Psoas muscle (tissue), 8 donors: ENCODE measurements around the gene JAK3. TPM values are rescaled to one million over a fixed set of nuclear protein-coding genes. Genes with fewer than 3 reads are reported as not detected.
A peak's percentile ranks its signal among the peaks of the same experiment; 100 is the strongest.

ENCODE experiments used
- ATAC-seq, 4 donors: fragments of 200-7000 bp; cut with Tn5 transposase; one replicate each; pipeline ENCODE4 v1.9.1; 2020; ENCODE audit warnings: moderate library complexity in 3 of 4, mild to moderate bottlenecking in 2 of 4
- DNase-seq, 2 donors: peaks; one replicate each; pipeline ENCODE4 v3.0.0-alpha.2; 2020
- H3K27ac ChIP-seq: fragments of 200-600 bp; one replicate; pipeline ENCODE4 v1.8.0; 2022
- H3K27me3 ChIP-seq, 3 donors: fragments of 200-600 bp in 1 of 3; one replicate each; pipeline versions ENCODE4 v1.6.1 to v1.8.0; 2013 to 2022; ENCODE audit warnings: low read length in 2 of 3, mild to moderate bottlenecking in 2 of 3, moderate library complexity in 1 of 3; ENCODE audit not compliant: insufficient read depth in 3 of 3
- H3K36me3 ChIP-seq, 2 donors: fragments of 200-600 bp in 1 of 2; one replicate each; pipeline versions ENCODE4 v1.6.1 to v1.8.0; 2013 to 2022; ENCODE audit warnings: low read depth in 1 of 2, mild to moderate bottlenecking in 1 of 2, moderate library complexity in 1 of 2; ENCODE audit not compliant: insufficient read depth in 1 of 2
- H3K4me1 ChIP-seq: fragments of 200-600 bp; one replicate; pipeline ENCODE4 v1.8.0; 2022
- H3K4me3 ChIP-seq: fragments of 200-600 bp; one replicate; pipeline ENCODE4 v1.8.0; 2022; ENCODE audit warnings: mild to moderate bottlenecking
- H3K9me3 ChIP-seq: fragments of 200-600 bp; one replicate; pipeline ENCODE4 v1.8.0; 2022
- WGBS, 3 donors: extraction: QIAGEN DNeasy Blood & Tissue Kit; methylation state at CpG; one replicate each; pipeline versions ENCODE4 v1.1.6 to v1.1.7; 2013; 5-methylcytosine and 5-hydroxymethylcytosine counted together
- intact Hi-C, 2 donors: fragments of 100-400 bp; cut with DNase I; formaldehyde crosslinking; loops; one replicate each; pipeline versions ENCODE4 v1.11.0 to v1.14.2; 2022
- polyA plus RNA-seq, 3 donors: library from polyadenylated mRNA; stranded (reverse); fragments of 200-250 nt; gene quantifications; one replicate each; pipeline ENCODE4 v1.2.3, GENCODE V29; 2013
- total RNA-seq, 4 donors: library from RNA; stranded (reverse); fragmentation: NEBNext Ultra II Directional in 2 of 4; extraction: Animal tissue kit (Norgen Biotek cat#: 25700) in 2 of 4; gene quantifications; one replicate each; pipeline versions ENCODE4 v1.2.1 to v1.2.4, GENCODE V29; 2021 to 2023
- TF ChIP-seq, protein P1 (sequence below): fragments of 200-600 bp; IDR thresholded peaks from one replicate; pipeline ENCODE4 v1.8.0; 2022; ENCODE audit warnings: antibody characterized with exemption
- donor health status: healthy with polysubstance abuse.
- donor health status: DM: no; HTN: no; CAD: no; lungs with moderate emphysema.
- donor health status: Bipolar disorder and iron deficiency.
- donor health status: healthy.
- donor health status: DM: yes; HTN: yes; CAD: no.
- donor health status: DM: no; HTN: no; CAD: no.
- donor health status: DM: no; HTN: no; CAD: no.
- donor health status: DM: yes; HTN: yes; CAD: no.

JAK3 gene
- total and polyA plus RNA-seq, 7 donors, result 0.17 to 4.0 (median 0.95) TPM

- Histone ChIP-seq H3K9me3 (no peaks in the 10 kb centered on the region), H3K4me3 (no peak overlapping the region), H3K4me1 (no peaks in the 10 kb centered on the region), H3K36me3 (no peaks in the 10 kb centered on the region), H3K27ac (no peak overlapping the region), H3K27me3 (peaks cover 0 to 59% (median 17%) of the 10 kb centered on the region in 3 donors)
- WGBS, 3 donors, result 55 to 60% (median 59%) methylated on average over 6 of the region's 6 CpGs
- intact Hi-C loops, result no loop called here
- no peak for DNase-seq
- TF ChIP-seq, protein P1, sequence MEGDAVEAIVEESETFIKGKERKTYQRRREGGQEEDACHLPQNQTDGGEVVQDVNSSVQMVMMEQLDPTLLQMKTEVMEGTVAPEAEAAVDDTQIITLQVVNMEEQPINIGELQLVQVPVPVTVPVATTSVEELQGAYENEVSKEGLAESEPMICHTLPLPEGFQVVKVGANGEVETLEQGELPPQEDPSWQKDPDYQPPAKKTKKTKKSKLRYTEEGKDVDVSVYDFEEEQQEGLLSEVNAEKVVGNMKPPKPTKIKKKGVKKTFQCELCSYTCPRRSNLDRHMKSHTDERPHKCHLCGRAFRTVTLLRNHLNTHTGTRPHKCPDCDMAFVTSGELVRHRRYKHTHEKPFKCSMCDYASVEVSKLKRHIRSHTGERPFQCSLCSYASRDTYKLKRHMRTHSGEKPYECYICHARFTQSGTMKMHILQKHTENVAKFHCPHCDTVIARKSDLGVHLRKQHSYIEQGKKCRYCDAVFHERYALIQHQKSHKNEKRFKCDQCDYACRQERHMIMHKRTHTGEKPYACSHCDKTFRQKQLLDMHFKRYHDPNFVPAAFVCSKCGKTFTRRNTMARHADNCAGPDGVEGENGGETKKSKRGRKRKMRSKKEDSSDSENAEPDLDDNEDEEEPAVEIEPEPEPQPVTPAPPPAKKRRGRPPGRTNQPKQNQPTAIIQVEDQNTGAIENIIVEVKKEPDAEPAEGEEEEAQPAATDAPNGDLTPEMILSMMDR, result no peak
- no peak for ATAC-seq
Observed at GRCh38 chr19:17796013-17796837, 51.6 kb downstream of the JAK3 start.

DNA sequence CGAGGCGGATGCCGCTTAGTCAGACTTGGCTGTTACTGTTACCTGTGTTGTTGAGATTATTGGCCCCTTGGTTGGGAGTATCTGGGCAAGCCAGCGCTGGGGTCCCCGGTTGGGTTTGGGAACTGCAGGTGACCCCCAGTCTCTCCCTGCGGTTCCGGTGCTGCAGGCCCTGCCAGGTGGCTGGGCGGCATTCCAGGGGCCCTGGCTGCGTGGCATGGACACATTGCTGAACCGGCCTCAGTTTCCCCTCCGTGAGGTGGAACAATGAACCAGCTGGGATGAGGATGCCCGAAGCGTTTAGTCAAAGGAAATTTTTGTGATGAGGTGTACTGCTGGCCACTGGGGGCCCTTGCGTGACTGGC, 52.3 kb downstream of the JAK3 start:
- Histone ChIP-seq H3K4me3 (no peak overlapping the region), H3K9me3 (no peaks in the 10 kb centered on the region), H3K27me3 (peaks cover 0 to 59% (median 17%) of the 10 kb centered on the region in 3 donors), H3K27ac (no peak overlapping the region), H3K36me3 (no peaks in the 10 kb centered on the region), H3K4me1 (no peaks in the 10 kb centered on the region)
- WGBS, 3 donors, result 20 to 25% (median 25%) methylated on average over 14 of the region's 14 CpGs
- intact Hi-C loops, result no loop called here
- TF ChIP-seq, protein P1, result no peak
- no peak for DNase-seq
- ATAC-seq, result no peak

GRCh38 chr19:17794731-17795494, 52.9 kb downstream of the JAK3 start, which contains the start of gene B3GNT3:
TSS of gene B3GNT3 (plus strand) at chr19:17795138. CDS start at chr19:17807808, 12,670 bp downstream.
- no peak within 1 kb of the TSS for H3K27ac ChIP-seq
- intact Hi-C loops, result no loop called here
- no peaks in the 10 kb centered on the region for H3K4me1 ChIP-seq
- no peaks in the 10 kb centered on the region for H3K9me3 ChIP-seq
- H3K27me3 ChIP-seq, result peaks cover 0 to 59% (median 14%) of the 10 kb centered on the region in 3 donors
- TF ChIP-seq, protein P1, result no peak
- WGBS, 3 donors, result 3 to 7% (median 4%) methylated on average over 44 to 50 of the region's 50 CpGs
- no peaks in the 10 kb centered on the region for H3K36me3 ChIP-seq
- ATAC-seq (no peak), DNase-seq (peak in 1 of 2 donors; percentile 24)
- no peak within 1 kb of the TSS for H3K4me3 ChIP-seq

DNA sequence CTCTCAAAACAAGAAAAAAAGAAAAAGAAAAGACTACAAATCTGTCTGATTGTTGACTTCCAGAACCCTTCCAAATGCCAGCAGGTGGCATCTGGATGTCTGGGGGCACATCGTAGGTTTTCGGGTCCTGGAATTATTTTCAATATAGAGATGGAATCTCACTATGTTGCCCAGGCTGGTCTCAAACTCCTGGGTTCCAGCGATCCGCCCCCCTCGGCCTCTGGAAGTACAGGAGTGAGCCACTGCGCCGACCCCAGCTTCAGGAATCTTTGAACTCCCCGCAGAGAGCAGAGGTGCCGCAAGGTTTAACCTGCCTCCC, 53.4 kb downstream of the JAK3 start:
- no peak overlapping the region for H3K4me3 ChIP-seq
- H3K4me1 ChIP-seq, result no peaks in the 10 kb centered on the region
- no peak for ATAC-seq
- intact Hi-C loops, result no loop called here
- H3K36me3 ChIP-seq, result no peaks in the 10 kb centered on the region
- TF ChIP-seq, protein P1, result no peak
- no peak overlapping the region for H3K27ac ChIP-seq
- WGBS, 3 donors, result 35 to 53% (median 48%) methylated on average over 9 of the region's 9 CpGs
- H3K9me3 ChIP-seq, result no peaks in the 10 kb centered on the region
- no peak for DNase-seq
- peaks cover 0 to 56% (median 14%) of the 10 kb centered on the region in 3 donors for H3K27me3 ChIP-seq
